Measurements from ENCODE around the gene EPB41. TPM values are rescaled to one million over a fixed set of nuclear protein-coding genes. Genes with fewer than 3 reads are reported as not detected.

The EPB41 gene
- polyA plus RNA-seq, 1 of the 3 experiments (the other 2 are of a cell fraction), result 7.4 TPM

- TF ChIP-seq REST (IDR thresholded peaks at IDR 0.05; ENCODE audit: low read depth, low read length) (no peak), POLR2AphosphoS5 (IDR thresholded peaks at IDR 0.05; ENCODE audit: low read depth, low read length) (no peak), CTCF (IDR thresholded peaks at IDR 0.05) (no peak), RCOR1 (IDR thresholded peaks at IDR 0.05; ENCODE audit: low read length) (no peak), TEAD4 (IDR thresholded peaks at IDR 0.05; ENCODE audit: borderline replicate concordance, insufficient read depth) (no peak)
These were observed 208.9 kb downstream of the EPB41 start (continued) for GRCh38 chr1:29123053-29123886.

- Histone ChIP-seq H3K27ac (ENCODE audit: low read depth in 2 of 2, low read length in 1 of 2) (peak within 1 kb of the TSS; percentile 43 to 55; a peak in 3 of 4 replicates), H3K9me3 (no peaks in the 10 kb centered on the region), H3F3A (replicated peaks; ENCODE audit: insufficient read depth) (peaks cover 2% of the 10 kb centered on the region), H3K36me3 (replicated peaks in 1 of 2; ENCODE audit: control insufficient read depth in 1 of 2, insufficient read depth in 2 of 2, low read length in 1 of 2) (no peaks in the 10 kb centered on the region), H4K20me1 (ENCODE audit: insufficient read depth) (no peaks in the 10 kb centered on the region), H3K9me2 (no peaks in the 10 kb centered on the region), H3K9ac (peak within 1 kb of the TSS; percentile 92), H3K27me3 (ENCODE audit: insufficient read depth) (no peaks in the 10 kb centered on the region), H3K79me2 (ENCODE audit: insufficient read depth) (no peaks in the 10 kb centered on the region), H3K4me2 (peak within 1 kb of the TSS; percentile 95), H3K4me3 (ENCODE audit: low read depth in 2 of 2, low read length in 1 of 2) (peak within 1 kb of the TSS; percentile 69 to 71), H2AFZ (ENCODE audit: low read depth) (peak within 1 kb of the TSS; percentile 85; the same call in 1 of the 2 replicates), H3K4me1 (ENCODE audit: control insufficient read depth in 1 of 2, insufficient read depth in 2 of 2, low read depth in 1 of 2, low read length in 1 of 2) (peaks cover 0 to 9% of the 10 kb centered on the region in 2 experiments; a peak in 1 of 4 replicates)
- POLR2A ChIA-PET, result interaction anchor here (1.1 to 2.1 kb wide), 2 partner anchors 58 to 240 kb away, joined by 3 to 11 read pairs; partner anchors contain the start of gene SRSF4
- CTCF ChIA-PET, result interaction anchor here (0.7 to 3.3 kb wide), 13 partner anchors 12 to 247 kb away, joined by 3 to 15 read pairs (median 4); partner anchors contain the start of genes EPB41 and SRSF4
- no peak for DNase-seq
- 8% methylated on average over 24 of the region's 46 CpGs for WGBS (ENCODE audit: low lambda C conversion rate)
- TF ChIP-seq EP300 (IDR thresholded peaks at IDR 0.05; ENCODE audit: borderline replicate concordance in 1 of 2, low read depth in 1 of 2, low read length in 1 of 2), result no peak
- TF ChIP-seq IRF3 (IDR thresholded peaks at IDR 0.05; ENCODE audit: low read depth, low read length), result no peak
- no peak for TF ChIP-seq SMC3 (IDR thresholded peaks at IDR 0.05; ENCODE audit: low read depth, low read length)
- TF ChIP-seq RXRA (IDR thresholded peaks at IDR 0.05; ENCODE audit: borderline replicate concordance, low read depth), result no peak
- TF ChIP-seq FOSL2 (IDR thresholded peaks at IDR 0.05; ENCODE audit: borderline replicate concordance, low read depth), result no peak
- TF ChIP-seq YY1 (IDR thresholded peaks at IDR 0.05; ENCODE audit: low read depth), result no peak
- no peak for TF ChIP-seq TCF12 (IDR thresholded peaks at IDR 0.05)
- no peak for TF ChIP-seq MAX (IDR thresholded peaks at IDR 0.05; ENCODE audit: low read depth)
- TF ChIP-seq RAD21 (IDR thresholded peaks at IDR 0.05; ENCODE audit: low read length), result no peak
- no peak for TF ChIP-seq POLR2AphosphoS5 (IDR thresholded peaks at IDR 0.05; ENCODE audit: low read depth, low read length)
- TF ChIP-seq RFX5 (IDR thresholded peaks at IDR 0.05; ENCODE audit: low read length), result no peak
- no peak for TF ChIP-seq REST (IDR thresholded peaks at IDR 0.05; ENCODE audit: low read depth, low read length)
- no peak for TF ChIP-seq FOXM1 (IDR thresholded peaks at IDR 0.05; ENCODE audit: low read depth)
These were observed 209.6 kb downstream of the EPB41 start, which contains the start of gene TMEM200B for GRCh38 chr1:29123887-29124365. Gene TMEM200B (minus strand): TSS chr1:29123903. CDS start chr1:29121828, 2,075 bp downstream.

Measured in SK-N-SH (cell line).